Measurements from ENCODE around the gene F2RL2.

F2RL2 gene

GRCh38 chr5:76643371-76643770 is 20.2 kb upstream of the F2RL2 start:
- no peak for TF ChIP-seq CTCF (IDR thresholded peaks at IDR 0.05; ENCODE audit: borderline replicate concordance, extremely low read depth, low read length, poor library complexity, severe bottlenecking)
- no peak for TF ChIP-seq EZH2 (IDR thresholded peaks at IDR 0.05; ENCODE audit: borderline replicate concordance, low read depth, low read length, severe bottlenecking)
- no peak overlapping the region for H3K9ac ChIP-seq (ENCODE audit: low read depth, low read length)
- no peaks in the 10 kb centered on the region for H4K20me1 ChIP-seq (ENCODE audit: insufficient read depth, low read length)
- no peak overlapping the region for H3K4me3 ChIP-seq (ENCODE audit: low read depth in 1 of 2, low read length in 2 of 2)
- no peaks in the 10 kb centered on the region for H3K36me3 ChIP-seq (ENCODE audit: insufficient read depth, low read length)
- no peaks in the 10 kb centered on the region for H3K27me3 ChIP-seq (ENCODE audit: insufficient read depth, low read length, poor library complexity)
- no peaks in the 10 kb centered on the region for H3K79me2 ChIP-seq (ENCODE audit: insufficient read depth, low read length)
- no peak overlapping the region for H3K4me2 ChIP-seq (ENCODE audit: insufficient read depth, low read length)
- DNase-seq (no peak), ATAC-seq (ENCODE audit: insufficient read depth, low read depth) (no peak)
- H2AFZ ChIP-seq (ENCODE audit: low read depth, low read length): no peak overlapping the region
- no peaks in the 10 kb centered on the region for H3K4me1 ChIP-seq (ENCODE audit: insufficient read depth, low read length)
- no peaks in the 10 kb centered on the region for H3K9me3 ChIP-seq (ENCODE audit: insufficient read depth, low read length, severe bottlenecking)
- H3K27ac ChIP-seq (ENCODE audit: low read length): no peak overlapping the region

GRCh38 chr5:76642390-76643040 is 19.3 kb upstream of the F2RL2 start:
- no peaks in the 10 kb centered on the region for H4K20me1 ChIP-seq (ENCODE audit: insufficient read depth, low read length)
- no peaks in the 10 kb centered on the region for H3K9me3 ChIP-seq (ENCODE audit: insufficient read depth, low read length, severe bottlenecking)
- H3K4me2 ChIP-seq (ENCODE audit: insufficient read depth, low read length): no peak overlapping the region
- H3K4me1 ChIP-seq (ENCODE audit: insufficient read depth, low read length): no peaks in the 10 kb centered on the region
- no peak overlapping the region for H3K9ac ChIP-seq (ENCODE audit: low read depth, low read length)
- H3K27ac ChIP-seq (ENCODE audit: low read length): no peak overlapping the region
- ATAC-seq (ENCODE audit: insufficient read depth, low read depth): no peak
- TF ChIP-seq CTCF (IDR thresholded peaks at IDR 0.05; ENCODE audit: borderline replicate concordance, extremely low read depth, low read length, poor library complexity, severe bottlenecking): no peak
- no peaks in the 10 kb centered on the region for H3K79me2 ChIP-seq (ENCODE audit: insufficient read depth, low read length)
- no peaks in the 10 kb centered on the region for H3K36me3 ChIP-seq (ENCODE audit: insufficient read depth, low read length)
- no peak for DNase-seq
- H2AFZ ChIP-seq (ENCODE audit: low read depth, low read length): no peak overlapping the region
- no peak overlapping the region for H3K4me3 ChIP-seq (ENCODE audit: low read depth in 1 of 2, low read length in 2 of 2)
- no peaks in the 10 kb centered on the region for H3K27me3 ChIP-seq (ENCODE audit: insufficient read depth, low read length, poor library complexity)

GRCh38 chr5:76641514-76642120 is 18.4 kb upstream of the F2RL2 start:
- Histone ChIP-seq H3K9me3 (ENCODE audit: insufficient read depth, low read length, severe bottlenecking) (no peaks in the 10 kb centered on the region), H3K4me3 (ENCODE audit: low read depth in 1 of 2, low read length in 2 of 2) (no peak overlapping the region), H3K4me1 (ENCODE audit: insufficient read depth, low read length) (no peaks in the 10 kb centered on the region), H3K27me3 (ENCODE audit: insufficient read depth, low read length, poor library complexity) (no peaks in the 10 kb centered on the region), H3K79me2 (ENCODE audit: insufficient read depth, low read length) (no peaks in the 10 kb centered on the region), H3K4me2 (ENCODE audit: insufficient read depth, low read length) (no peak overlapping the region), H2AFZ (ENCODE audit: low read depth, low read length) (no peak overlapping the region), H3K9ac (ENCODE audit: low read depth, low read length) (no peak overlapping the region), H4K20me1 (ENCODE audit: insufficient read depth, low read length) (no peaks in the 10 kb centered on the region), H3K27ac (ENCODE audit: low read length) (no peak overlapping the region), H3K36me3 (ENCODE audit: insufficient read depth, low read length) (no peaks in the 10 kb centered on the region)
- peak; percentile 55 for DNase-seq
- TF ChIP-seq CTCF (IDR thresholded peaks at IDR 0.05; ENCODE audit: borderline replicate concordance, extremely low read depth, low read length, poor library complexity, severe bottlenecking) (peak; percentile 76), EZH2 (IDR thresholded peaks at IDR 0.05; ENCODE audit: borderline replicate concordance, low read depth, low read length, severe bottlenecking) (no peak)
- ATAC-seq (ENCODE audit: insufficient read depth, low read depth): peak; percentile 58; the same call in 2 of the 3 replicates
